ENCODE measurements around the gene SH2D7.

Gene SH2D7

GRCh38 chr15:78093242-78094020 is 1.1 kb downstream of the SH2D7 start:
- Histone ChIP-seq H3K27ac (ENCODE audit: low read depth, low read length) (no peak overlapping the region), H3K79me2 (ENCODE audit: insufficient read depth, low read length) (no peaks in the 10 kb centered on the region), H3K9me2 (replicated peaks; ENCODE audit: insufficient read depth, low read length) (no peaks in the 10 kb centered on the region), H3K9me3 (ENCODE audit: insufficient read depth, low read length) (no peaks in the 10 kb centered on the region), H3K9ac (ENCODE audit: low read length) (no peak overlapping the region), H2AFZ (ENCODE audit: low read depth, low read length, severe bottlenecking) (no peak overlapping the region), H3K4me3 (ENCODE audit: insufficient read depth, low read length, poor library complexity, severe bottlenecking) (no peak overlapping the region), H3K4me2 (ENCODE audit: low read depth, low read length, poor library complexity, severe bottlenecking) (no peak overlapping the region), H3K27me3 (ENCODE audit: low read length) (peaks cover 3% of the 10 kb centered on the region; the same call in 1 of the 2 replicates), H3K36me3 (ENCODE audit: low read length) (no peaks in the 10 kb centered on the region), H3F3A (ENCODE audit: insufficient read depth) (no peaks in the 10 kb centered on the region), H4K20me1 (ENCODE audit: low read depth, low read length) (no peaks in the 10 kb centered on the region)
- TF ChIP-seq, protein P1, sequence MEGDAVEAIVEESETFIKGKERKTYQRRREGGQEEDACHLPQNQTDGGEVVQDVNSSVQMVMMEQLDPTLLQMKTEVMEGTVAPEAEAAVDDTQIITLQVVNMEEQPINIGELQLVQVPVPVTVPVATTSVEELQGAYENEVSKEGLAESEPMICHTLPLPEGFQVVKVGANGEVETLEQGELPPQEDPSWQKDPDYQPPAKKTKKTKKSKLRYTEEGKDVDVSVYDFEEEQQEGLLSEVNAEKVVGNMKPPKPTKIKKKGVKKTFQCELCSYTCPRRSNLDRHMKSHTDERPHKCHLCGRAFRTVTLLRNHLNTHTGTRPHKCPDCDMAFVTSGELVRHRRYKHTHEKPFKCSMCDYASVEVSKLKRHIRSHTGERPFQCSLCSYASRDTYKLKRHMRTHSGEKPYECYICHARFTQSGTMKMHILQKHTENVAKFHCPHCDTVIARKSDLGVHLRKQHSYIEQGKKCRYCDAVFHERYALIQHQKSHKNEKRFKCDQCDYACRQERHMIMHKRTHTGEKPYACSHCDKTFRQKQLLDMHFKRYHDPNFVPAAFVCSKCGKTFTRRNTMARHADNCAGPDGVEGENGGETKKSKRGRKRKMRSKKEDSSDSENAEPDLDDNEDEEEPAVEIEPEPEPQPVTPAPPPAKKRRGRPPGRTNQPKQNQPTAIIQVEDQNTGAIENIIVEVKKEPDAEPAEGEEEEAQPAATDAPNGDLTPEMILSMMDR (IDR thresholded peaks at IDR 0.05; ENCODE audit: insufficient read depth, low read length, poor library complexity, severe bottlenecking): no peak
- no peak for TF ChIP-seq EZH2phosphoT487 (conservative IDR thresholded peaks at IDR 0.05; ENCODE audit: low read length)

GRCh38 chr15:78097667-78098066 is 5.3 kb downstream of the SH2D7 start:
- Histone ChIP-seq H3K9me3 (ENCODE audit: insufficient read depth, low read length) (no peaks in the 10 kb centered on the region), H3K27me3 (ENCODE audit: low read length) (no peaks in the 10 kb centered on the region), H3K4me2 (ENCODE audit: low read depth, low read length, poor library complexity, severe bottlenecking) (no peak overlapping the region), H3K9me2 (replicated peaks; ENCODE audit: insufficient read depth, low read length) (no peaks in the 10 kb centered on the region), H3K4me3 (ENCODE audit: insufficient read depth, low read length, poor library complexity, severe bottlenecking) (no peak overlapping the region), H3K27ac (ENCODE audit: low read depth, low read length) (no peak overlapping the region), H4K20me1 (ENCODE audit: low read depth, low read length) (no peaks in the 10 kb centered on the region), H3K36me3 (ENCODE audit: low read length) (no peaks in the 10 kb centered on the region), H3K9ac (ENCODE audit: low read length) (no peak overlapping the region), H2AFZ (ENCODE audit: low read depth, low read length, severe bottlenecking) (no peak overlapping the region), H3K79me2 (ENCODE audit: insufficient read depth, low read length) (no peaks in the 10 kb centered on the region), H3F3A (ENCODE audit: insufficient read depth) (no peaks in the 10 kb centered on the region)
- TF ChIP-seq EZH2phosphoT487 (conservative IDR thresholded peaks at IDR 0.05; ENCODE audit: low read length): no peak

DNA sequence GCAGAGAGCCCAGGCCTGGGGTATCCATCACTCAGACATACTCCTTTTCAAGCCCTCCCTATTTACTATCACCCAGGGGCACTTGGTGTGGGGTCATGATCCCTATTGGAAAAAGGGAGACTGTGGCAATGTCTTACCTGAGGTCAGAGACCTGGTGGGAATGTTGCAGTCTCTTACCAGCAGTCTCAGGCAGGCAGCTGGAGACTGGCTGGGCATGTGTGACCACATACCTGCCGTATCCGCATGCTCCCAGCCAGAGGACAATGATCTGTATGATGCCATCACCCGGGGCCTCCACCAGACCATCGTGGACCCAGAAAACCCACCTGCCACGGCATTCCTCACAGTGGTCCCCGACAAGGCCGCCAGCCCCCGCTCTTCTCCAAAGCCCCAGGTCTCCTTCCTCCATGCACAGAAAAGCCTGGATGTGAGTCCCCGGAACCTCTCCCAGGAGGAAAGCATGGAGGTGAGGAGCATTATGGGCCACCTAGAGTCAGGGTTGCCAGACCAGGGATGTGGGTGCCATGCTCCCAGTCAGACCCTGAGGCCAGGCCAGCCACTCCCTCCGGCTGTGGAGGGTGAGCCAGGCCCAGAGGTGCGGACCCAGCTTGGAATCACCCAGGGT is 5.9 kb downstream of the SH2D7 start:
- H3F3A ChIP-seq (ENCODE audit: insufficient read depth): no peaks in the 10 kb centered on the region
- H3K27ac ChIP-seq (ENCODE audit: low read depth, low read length): no peak overlapping the region
- H3K4me3 ChIP-seq (ENCODE audit: insufficient read depth, low read length, poor library complexity, severe bottlenecking): no peak overlapping the region
- no peak for TF ChIP-seq EZH2phosphoT487 (conservative IDR thresholded peaks at IDR 0.05; ENCODE audit: low read length)
- TF ChIP-seq, protein P1 (IDR thresholded peaks at IDR 0.05; ENCODE audit: insufficient read depth, low read length, poor library complexity, severe bottlenecking): no peak
- no peaks in the 10 kb centered on the region for H3K27me3 ChIP-seq (ENCODE audit: low read length)
- no peaks in the 10 kb centered on the region for H3K36me3 ChIP-seq (ENCODE audit: low read length)
- no peak overlapping the region for H3K4me2 ChIP-seq (ENCODE audit: low read depth, low read length, poor library complexity, severe bottlenecking)
- no peaks in the 10 kb centered on the region for H3K9me2 ChIP-seq (replicated peaks; ENCODE audit: insufficient read depth, low read length)
- H4K20me1 ChIP-seq (ENCODE audit: low read depth, low read length): no peaks in the 10 kb centered on the region
- H3K79me2 ChIP-seq (ENCODE audit: insufficient read depth, low read length): no peaks in the 10 kb centered on the region
- H2AFZ ChIP-seq (ENCODE audit: low read depth, low read length, severe bottlenecking): no peak overlapping the region
- H3K9me3 ChIP-seq (ENCODE audit: insufficient read depth, low read length): no peaks in the 10 kb centered on the region
- no peak overlapping the region for H3K9ac ChIP-seq (ENCODE audit: low read length)

GRCh38 chr15:78100886-78101285 is 8.5 kb downstream of the SH2D7 start:
- H4K20me1 ChIP-seq (ENCODE audit: low read depth, low read length): no peaks in the 10 kb centered on the region
- no peak overlapping the region for H3K9ac ChIP-seq (ENCODE audit: low read length)
- no peak overlapping the region for H3K27ac ChIP-seq (ENCODE audit: low read depth, low read length)
- no peaks in the 10 kb centered on the region for H3K36me3 ChIP-seq (ENCODE audit: low read length)
- no peaks in the 10 kb centered on the region for H3K9me3 ChIP-seq (ENCODE audit: insufficient read depth, low read length)
- H3K4me3 ChIP-seq (ENCODE audit: insufficient read depth, low read length, poor library complexity, severe bottlenecking): no peak overlapping the region
- H3K79me2 ChIP-seq (ENCODE audit: insufficient read depth, low read length): no peaks in the 10 kb centered on the region
- no peaks in the 10 kb centered on the region for H3K9me2 ChIP-seq (replicated peaks; ENCODE audit: insufficient read depth, low read length)
- no peak overlapping the region for H3K4me2 ChIP-seq (ENCODE audit: low read depth, low read length, poor library complexity, severe bottlenecking)
- TF ChIP-seq, protein P1 (IDR thresholded peaks at IDR 0.05; ENCODE audit: insufficient read depth, low read length, poor library complexity, severe bottlenecking): no peak
- TF ChIP-seq EZH2phosphoT487 (conservative IDR thresholded peaks at IDR 0.05; ENCODE audit: low read length): no peak
- no peaks in the 10 kb centered on the region for H3F3A ChIP-seq (ENCODE audit: insufficient read depth)
- no peak overlapping the region for H2AFZ ChIP-seq (ENCODE audit: low read depth, low read length, severe bottlenecking)
- H3K27me3 ChIP-seq (ENCODE audit: low read length): no peaks in the 10 kb centered on the region
